H1 (cell line): Measurements from ENCODE around the gene VIPAS39. TPM values are rescaled to one million over a fixed set of nuclear protein-coding genes. Genes with fewer than 3 reads are reported as not detected.
A peak's percentile ranks its signal among the peaks of the same experiment; 100 is the strongest.

Source experiments
- CTCF ChIA-PET: fragments of 300-600 bp; sonication (Branson Sonifier 250); formaldehyde crosslinking; loops from one replicate; lab custom pipeline; 2021; ENCODE audit not compliant: partially characterized antibody; lab: Charles Lee
- POLR2A ChIA-PET: fragments of 300-600 bp; sonication (Branson Sonifier 250); formaldehyde crosslinking; loops from one replicate; lab custom pipeline; 2021; ENCODE audit warnings: inconsistent platforms; ENCODE audit not compliant: partially characterized antibody; lab: Charles Lee
- DNase-seq, 2 experiments: peaks; one replicate each; pipeline versions ENCODE4 v3.0.0 to v3.0.0-alpha.2; 2010 to 2022; ENCODE audit warnings: low spot score in 2 of 2, low read depth in 1 of 2, mixed read lengths in 1 of 2
- FAIRE-seq: peaks from 2 replicates; lab custom pipeline; 2011; peaks lifted over from hg19 to GRCh38; lab: Jason Lieb, UNC
- H2AFZ ChIP-seq: 2 replicates; pipeline ENCODE4 v1.8.1; 2012; ENCODE audit warnings: low read length, inconsistent platforms
- H2AK5ac ChIP-seq: 2 replicates; pipeline ENCODE4 v1.6.1; 2013; ENCODE audit warnings: low read depth, low read length
- H2BK120ac ChIP-seq: replicated peaks from 2 replicates; pipeline ENCODE3; 2013; ENCODE audit warnings: low read depth, low read length, inconsistent platforms
- H2BK12ac ChIP-seq: 2 replicates; pipeline ENCODE4 v1.6.1; 2013; ENCODE audit warnings: low read depth, low read length
- H2BK15ac ChIP-seq: 2 replicates; pipeline ENCODE4 v1.6.1; 2013; ENCODE audit warnings: low read length
- H2BK20ac ChIP-seq: 2 replicates; pipeline ENCODE4 v1.6.1; 2013; ENCODE audit warnings: low read length
- H2BK5ac ChIP-seq: 2 replicates; pipeline ENCODE4 v1.6.1; 2013; ENCODE audit warnings: low read depth, low read length
- H3K14ac ChIP-seq: 2 replicates; pipeline ENCODE4 v1.6.1; 2013; ENCODE audit warnings: inconsistent platforms; ENCODE audit not compliant: insufficient read length
- H3K18ac ChIP-seq: 2 replicates; pipeline ENCODE4 v1.6.1; 2013; ENCODE audit warnings: low read length; ENCODE audit errors: extremely low read depth
- H3K23ac ChIP-seq: 2 replicates; pipeline ENCODE4 v1.6.1; 2013; ENCODE audit warnings: inconsistent platforms; ENCODE audit not compliant: insufficient read length
- H3K23me2 ChIP-seq: 2 replicates; pipeline ENCODE4 v1.6.1; 2013; ENCODE audit warnings: low read depth, low read length
- H3K27ac ChIP-seq: 2 replicates; pipeline ENCODE4 v1.6.1; 2011; ENCODE audit warnings: low read depth, low read length, inconsistent platforms
- H3K27me3 ChIP-seq, 4 experiments: replicated peaks in 1 of 4; 1 replicate in 1 of 4; 2 replicates in 3 of 4; pipeline versions ENCODE4 v1.6.1 to v1.8.1; 2011 to 2013; ENCODE audit warnings: low read length in 3 of 4, mild to moderate bottlenecking in 3 of 4, inconsistent platforms in 2 of 4, mixed read lengths in 2 of 4, moderate library complexity in 1 of 4; ENCODE audit not compliant: control insufficient read depth in 3 of 4, insufficient read depth in 3 of 4; ENCODE audit errors: extremely low read depth in 1 of 4
- H3K36me3 ChIP-seq, 4 experiments: 2 replicates each; pipeline versions ENCODE4 v1.6.1 to v1.8.1; 2011 to 2013; ENCODE audit warnings: mild to moderate bottlenecking in 4 of 4, low read length in 3 of 4, moderate library complexity in 2 of 4, control low read depth in 1 of 4, inconsistent platforms in 1 of 4; ENCODE audit not compliant: insufficient read depth in 4 of 4, control insufficient read depth in 2 of 4
- H3K4ac ChIP-seq: replicated peaks from 2 replicates; pipeline ENCODE3; 2013; ENCODE audit warnings: low read length, low read depth, mixed read lengths, inconsistent platforms; ENCODE audit not compliant: insufficient read length
- H3K4me1 ChIP-seq, 4 experiments: replicated peaks in 1 of 4; 1 replicate in 1 of 4; 2 replicates in 3 of 4; pipeline versions ENCODE4 v1.6.1 to v1.8.1; 2011 to 2013; ENCODE audit warnings: low read length in 3 of 4, inconsistent platforms in 2 of 4, mixed read lengths in 1 of 4; ENCODE audit not compliant: insufficient read depth in 4 of 4, control insufficient read depth in 3 of 4
- H3K4me2 ChIP-seq, 2 experiments: 2 replicates each; pipeline versions ENCODE4 v1.6.1 to v1.8.1; 2011 to 2013; ENCODE audit warnings: low read depth in 2 of 2, low read length in 2 of 2, control low read depth in 1 of 2, inconsistent platforms in 1 of 2, mild to moderate bottlenecking in 1 of 2; ENCODE audit not compliant: insufficient read depth in 1 of 2
- H3K4me3 ChIP-seq, 4 experiments: fragments of 200-600, 300-600 bp in 1 of 4; sonication (generic), shearing (Covaris generic), sonication (Bioruptor Twin) in 1 of 4; 2 replicates each; pipeline versions ENCODE4 v1.5.1 to v1.8.1; 2011 to 2016; ENCODE audit warnings: low read length in 4 of 4, low read depth in 3 of 4, control low read depth in 2 of 4, inconsistent platforms in 2 of 4, mild to moderate bottlenecking in 2 of 4, mixed read lengths in 1 of 4, moderate library complexity in 1 of 4; ENCODE audit not compliant: insufficient read depth in 2 of 4; ENCODE audit errors: extremely low read depth in 1 of 4
- H3K56ac ChIP-seq: replicated peaks from 2 replicates; pipeline ENCODE3; 2013; ENCODE audit warnings: low read depth, mild to moderate bottlenecking, mixed read lengths, low read length, inconsistent platforms; ENCODE audit not compliant: insufficient read length
- H3K79me1 ChIP-seq: 2 replicates; pipeline ENCODE4 v1.6.1; 2013; ENCODE audit warnings: low read depth, low read length, control low read depth
- H3K79me2 ChIP-seq, 2 experiments: 2 replicates each; pipeline versions ENCODE4 v1.6.1 to v1.8.1; 2012 to 2013; ENCODE audit warnings: low read length in 2 of 2, mild to moderate bottlenecking in 2 of 2, inconsistent platforms in 1 of 2; ENCODE audit not compliant: insufficient read depth in 2 of 2, control insufficient read depth in 1 of 2
- H3K9ac ChIP-seq, 4 experiments: replicated peaks in 1 of 4; 1 replicate in 1 of 4; 2 replicates in 3 of 4; pipeline versions ENCODE4 v1.6.1 to v1.8.1; 2011 to 2013; ENCODE audit warnings: low read depth in 3 of 4, low read length in 3 of 4, control low read depth in 2 of 4, mild to moderate bottlenecking in 2 of 4, moderate library complexity in 2 of 4, inconsistent platforms in 1 of 4; ENCODE audit errors: extremely low read depth in 1 of 4
- H3K9me3 ChIP-seq, 2 experiments: 2 replicates each; pipeline versions ENCODE4 v1.6.1 to v1.8.1; 2012 to 2013; ENCODE audit warnings: mild to moderate bottlenecking in 2 of 2, moderate library complexity in 2 of 2, control low read depth in 1 of 2, inconsistent platforms in 1 of 2, low read depth in 1 of 2, low read length in 1 of 2, mixed read lengths in 1 of 2; ENCODE audit not compliant: insufficient read depth in 2 of 2
- H4K20me1 ChIP-seq, 2 experiments: replicated peaks in 1 of 2; 2 replicates each; pipeline versions ENCODE3 to v1.8.1; 2011 to 2013; ENCODE audit warnings: inconsistent platforms in 2 of 2, low read length in 2 of 2, mild to moderate bottlenecking in 1 of 2; ENCODE audit not compliant: insufficient read depth in 2 of 2, control insufficient read depth in 1 of 2
- H4K5ac ChIP-seq: 2 replicates; pipeline ENCODE4 v1.6.1; 2013; ENCODE audit warnings: low read length, low read depth, mixed read lengths, inconsistent platforms; ENCODE audit not compliant: insufficient read length
- H4K8ac ChIP-seq: 2 replicates; pipeline ENCODE4 v1.8.0; 2013; ENCODE audit warnings: mild to moderate bottlenecking, moderate library complexity, low read length, inconsistent platforms; ENCODE audit not compliant: insufficient read depth; ENCODE audit errors: extremely low read depth
- H4K91ac ChIP-seq: replicated peaks from 2 replicates; pipeline ENCODE3; 2013; ENCODE audit warnings: low read length, mixed read lengths, inconsistent platforms; ENCODE audit not compliant: insufficient read length
- KDM4A ChIP-seq: IDR thresholded peaks from one replicate; pipeline ENCODE4 v1.7.1; 2012; ENCODE audit warnings: low read depth, mild to moderate bottlenecking, moderate library complexity, low read length, inconsistent platforms; ENCODE audit not compliant: severe bottlenecking
- WGBS, 2 experiments: shearing (Covaris generic) in 1 of 2; methylation state at CpG; one replicate each; pipeline versions ENCODE4 v1.1.6 to v1.1.7; 2013 to 2015; ENCODE audit warnings: low lambda C conversion rate in 2 of 2, mixed read lengths in 2 of 2, inconsistent platforms in 1 of 2, low coverage in 1 of 2, missing lambda C conversion rate in 1 of 2; ENCODE audit not compliant: insufficient replicate concordance in 2 of 2, insufficient coverage in 1 of 2, insufficient read length in 1 of 2; ENCODE audit errors: extremely low coverage in 1 of 2, missing lambda C conversion rate in 1 of 2; 5-methylcytosine and 5-hydroxymethylcytosine counted together
- polyA plus RNA-seq, 7 experiments: library from polyadenylated mRNA; depleted of rRNA in 3 of 7; stranded (reverse) in 5 of 7; unstranded in 2 of 7; fragments of >200 nt in 5 of 7; fragments of 200-250 nt in 2 of 7; gene quantifications; 1 replicate in 5 of 7; 2 replicates in 1 of 7; 4 replicates in 1 of 7; pipeline versions ENCODE4 v1.2.1 to v1.2.3, GENCODE V29; 2011 to 2013; ENCODE audit warnings: missing spikeins in 2 of 7, mixed read lengths in 2 of 7
- total RNA-seq: library from RNA; stranded (reverse); fragmentation: NEBNext Ultra II Directional; extraction: Animal tissue kit (Norgen Biotek cat#: 25700); gene quantifications from 2 replicates; pipeline ENCODE4 v1.2.1, GENCODE V29; 2021

Gene VIPAS39
- total and polyA plus RNA-seq, 2 of the 8 experiments (the other 6 are each of a cell fraction or from before 2014, with no cell fraction given) = 19.6 to 20.6 TPM

- Histone ChIP-seq H4K8ac (peak overlapping the region; percentile 73), H2BK15ac (no peak overlapping the region), H2BK12ac (no peak overlapping the region), H3K23me2 (no peaks in the 10 kb centered on the region), H2BK120ac (no peak overlapping the region), H3K79me1 (no peaks in the 10 kb centered on the region), H3K18ac (no peak overlapping the region), H2BK20ac (no peak overlapping the region), H4K5ac (no peak overlapping the region), H3K4ac (no peak overlapping the region), H3K4me1 (no peaks in the 10 kb centered on the region), H3K4me2 (no peak overlapping the region), H3K27me3 (no peaks in the 10 kb centered on the region), H3K23ac (no peak overlapping the region), H3K14ac (no peak overlapping the region), H4K91ac (no peak overlapping the region), H3K4me3 (no peak overlapping the region)
- WGBS, 2 experiments = 80% methylated on average over 5 of the region's 5 CpGs; no CpG with 5 or more reads in 1 of the 2 experiments
- FAIRE-seq = no peak
- no peak for DNase-seq
- POLR2A ChIA-PET = no interaction called here
- no peak for TF ChIP-seq KDM4A
- TF ChIP-seq, all 59 proteins: peak for 0
- CTCF ChIA-PET = interaction anchor here (2.7 kb wide), 1 partner anchor 32 kb away, joined by 18 read pairs; the partner anchor contains the start of gene AHSA1
- Histone ChIP-seq H3K36me3 (no peaks in the 10 kb centered on the region), H2AK5ac (no peak overlapping the region), H3K9ac (no peak overlapping the region), H3K79me2 (no peaks in the 10 kb centered on the region), H2BK5ac (no peak overlapping the region), H3K56ac (no peak overlapping the region), H3K27ac (no peak overlapping the region), H3K9me3 (no peaks in the 10 kb centered on the region), H4K20me1 (no peaks in the 10 kb centered on the region), H2AFZ (no peak overlapping the region)
Observed at GRCh38 chr14:77491056-77491455, 33.7 kb upstream of the VIPAS39 start.
